ENCODE results near the gene HDAC11. TPM values are rescaled to one million over a fixed set of nuclear protein-coding genes. Genes with fewer than 3 reads are reported as not detected.

HDAC11 gene
- polyA plus RNA-seq, 1 experiment, result 7.1 TPM

GRCh38 chr3:13475871-13476590 lies 4.1 kb upstream of the HDAC11 start:
- H3K4me3 ChIP-seq (ENCODE audit: low read depth, low read length), result no peak overlapping the region
- peaks cover 19% of the 10 kb centered on the region for H3K27me3 ChIP-seq (ENCODE audit: control insufficient read depth, insufficient read depth, low read length)
- H3K9me3 ChIP-seq (ENCODE audit: control insufficient read depth, insufficient read depth, low read length), result no peaks in the 10 kb centered on the region; the same call in 1 of the 2 replicates
- POLR2A ChIA-PET, result no interaction called here
- CTCF ChIA-PET, result interaction anchor here (0.7 to 5.1 kb wide), 5 partner anchors 24 to 493 kb away, joined by 3 to 46 read pairs (median 4); no protein-coding TSS in a partner anchor
- DNase-seq (ENCODE audit: low read depth, low spot score), result no peak
- TF ChIP-seq CTCF (IDR thresholded peaks at IDR 0.05; ENCODE audit: low read depth, low read length), result no peak
- H3K27ac ChIP-seq (ENCODE audit: low read depth, low read length), result no peak overlapping the region

- ChIA-PET POLR2A (no interaction called here), CTCF (interaction anchor here (0.8 to 5.1 kb wide), 3 partner anchors 26 to 179 kb away, joined by 4 to 46 read pairs (median 5); no protein-coding TSS in a partner anchor)
- H3K27me3 ChIP-seq (ENCODE audit: control insufficient read depth, insufficient read depth, low read length), result peaks cover 16% of the 10 kb centered on the region
- no peak overlapping the region for H3K27ac ChIP-seq (ENCODE audit: low read depth, low read length)
- no peak for DNase-seq (ENCODE audit: low read depth, low spot score)
- no peak for TF ChIP-seq CTCF (IDR thresholded peaks at IDR 0.05; ENCODE audit: low read depth, low read length)
- H3K4me3 ChIP-seq (ENCODE audit: low read depth, low read length), result no peak overlapping the region
- H3K9me3 ChIP-seq (ENCODE audit: control insufficient read depth, insufficient read depth, low read length), result no peaks in the 10 kb centered on the region; the same call in 1 of the 2 replicates
These were observed 2.2 kb upstream of the HDAC11 start for GRCh38 chr3:13477943-13478342.

- TF ChIP-seq CTCF (IDR thresholded peaks at IDR 0.05; ENCODE audit: low read depth, low read length), result no peak
- Histone ChIP-seq H3K4me3 (ENCODE audit: low read depth, low read length) (peak overlapping the region; percentile 72), H3K27me3 (ENCODE audit: control insufficient read depth, insufficient read depth, low read length) (peaks cover 11% of the 10 kb centered on the region), H3K9me3 (ENCODE audit: control insufficient read depth, insufficient read depth, low read length) (no peaks in the 10 kb centered on the region; the same call in 1 of the 2 replicates), H3K27ac (ENCODE audit: low read depth, low read length) (no peak overlapping the region)
- POLR2A ChIA-PET, result interaction anchor here (0.7 kb wide), 1 partner anchor 17 kb away, joined by 3 read pairs; no protein-coding TSS in a partner anchor
- CTCF ChIA-PET, result interaction anchor here (0.6 to 8.7 kb wide), 5 partner anchors 16 to 172 kb away, joined by 3 to 58 read pairs (median 4); no protein-coding TSS in a partner anchor
- DNase-seq (ENCODE audit: low read depth, low spot score), result no peak
These were observed 849 bp upstream of the HDAC11 start for GRCh38 chr3:13479332-13479581.

GRCh38 chr3:13480340-13481318 lies 523 bp downstream of the HDAC11 start:
- Histone ChIP-seq H3K27ac (ENCODE audit: low read depth, low read length) (no peak overlapping the region), H3K4me3 (ENCODE audit: low read depth, low read length) (peak overlapping the region; percentile 62), H3K27me3 (ENCODE audit: control insufficient read depth, insufficient read depth, low read length) (peaks cover 4% of the 10 kb centered on the region), H3K9me3 (ENCODE audit: control insufficient read depth, insufficient read depth, low read length) (no peaks in the 10 kb centered on the region; the same call in 1 of the 2 replicates)
- ChIA-PET POLR2A (interaction anchor here (0.9 to 1.7 kb wide), 5 partner anchors 16 to 140 kb away, joined by 3 to 9 read pairs (median 5); no protein-coding TSS in a partner anchor), CTCF (interaction anchor here (0.6 to 8.7 kb wide), 13 partner anchors 11 to 645 kb away, joined by 3 to 58 read pairs (median 6); no protein-coding TSS in a partner anchor)
- no peak for TF ChIP-seq CTCF (IDR thresholded peaks at IDR 0.05; ENCODE audit: low read depth, low read length)
- no peak for DNase-seq (ENCODE audit: low read depth, low spot score)
